K562 (cell line): ENCODE measurements around the gene GLYAT. TPM values are rescaled to one million over a fixed set of nuclear protein-coding genes. Genes with fewer than 3 reads are reported as not detected.

Experiments used
- COPS2 ChIP-seq: fragments of 450-650 bp; conservative IDR thresholded peaks from 2 replicates; pipeline ENCODE4 v1.6.1; 2016; ENCODE audit warnings: mild to moderate bottlenecking, moderate library complexity
- ESRRA ChIP-seq: fragments of 450-650 bp; IDR thresholded peaks from 2 replicates; pipeline ENCODE4 v1.6.1; 2014; ENCODE audit warnings: low read depth, mild to moderate bottlenecking, moderate library complexity, borderline replicate concordance
- GTF2E2 ChIP-seq: fragments of 200-800 bp; sonication (Bioruptor generic); IDR thresholded peaks from 2 replicates; pipeline ENCODE4 v1.6.1; 2016; ENCODE audit warnings: missing genetic modification characterization, missing compliant biosample characterization
- LEF1 ChIP-seq: fragments of 450-650 bp; IDR thresholded peaks from 2 replicates; pipeline ENCODE4 v1.6.1; 2016; ENCODE audit warnings: mild to moderate bottlenecking
- MEIS2 ChIP-seq: fragments of 450-650 bp; IDR thresholded peaks from 2 replicates; pipeline ENCODE4 v1.6.1; 2014; ENCODE audit warnings: mild to moderate bottlenecking; ENCODE audit not compliant: partially characterized antibody
- NCOR1 ChIP-seq: fragments of 450-650 bp; IDR thresholded peaks from 2 replicates; pipeline ENCODE4 v1.6.1; 2016; ENCODE audit warnings: mild to moderate bottlenecking, moderate library complexity
- PHB2 ChIP-seq: fragments of 450-650 bp; IDR thresholded peaks from 2 replicates; pipeline ENCODE4 v1.6.1; 2017; ENCODE audit warnings: low read depth
- POLR2B ChIP-seq: fragments of 450-650 bp; IDR thresholded peaks from 2 replicates; pipeline ENCODE4 v1.6.1; 2018; ENCODE audit warnings: low read depth; ENCODE audit not compliant: partially characterized antibody
- SMARCC2 ChIP-seq: fragments of 450-650 bp; IDR thresholded peaks from 2 replicates; pipeline ENCODE4 v1.6.1; 2017; ENCODE audit warnings: antibody characterized with exemption, moderate library complexity, mild to moderate bottlenecking, low read depth
- SRSF9 ChIP-seq: fragments of 200-400 bp; formaldehyde crosslinking; IDR thresholded peaks from 2 replicates; pipeline ENCODE4 v1.6.1; 2017; ENCODE audit warnings: low read depth, low read length, borderline replicate concordance
- TBL1XR1 ChIP-seq, 2 experiments: IDR thresholded peaks; 2 replicates each; pipeline ENCODE4 v1.6.1; 2012; ENCODE audit warnings: improper control_type of control experiment in 2 of 2, low read length in 2 of 2, mild to moderate bottlenecking in 1 of 2
- TEAD1 ChIP-seq, 2 experiments: fragments of 450-650 bp in 1 of 2; sonication (generic) in 1 of 2; formaldehyde crosslinking; IDR thresholded peaks; 2 replicates each; pipeline versions ENCODE4 v1.4.0 to v1.8.0; 2020 to 2022; ENCODE audit warnings: mild to moderate bottlenecking in 2 of 2, missing genetic modification reagents in 1 of 2
- TEAD2 ChIP-seq: fragments of 450-650 bp; IDR thresholded peaks from 2 replicates; pipeline ENCODE4 v1.6.1; 2016; ENCODE audit warnings: missing genetic modification characterization, control low read depth, missing compliant biosample characterization
- ZNF146 ChIP-seq: IDR thresholded peaks from one replicate; pipeline ENCODE4 v1.6.1; 2018; ENCODE audit warnings: missing compliant biosample characterization; ENCODE audit not compliant: unreplicated experiment
- ZNF644 ChIP-seq: fragments of 200-800 bp; sonication (Bioruptor generic); IDR thresholded peaks from 2 replicates; pipeline ENCODE4 v1.6.1; 2016; ENCODE audit warnings: low read depth, missing genetic modification characterization, missing compliant biosample characterization
- polyA plus RNA-seq, 8 experiments: library from polyadenylated mRNA; depleted of rRNA in 4 of 8; stranded (reverse) in 5 of 8; unstranded in 3 of 8; fragments of >200 nt; fragmentation: Nextera tagmentation in 2 of 8; fragmentation: Illumina TruSeq in 1 of 8; extraction: Ambion mirVana in 2 of 8; extraction: Trizol in 1 of 8; gene quantifications; 2 replicates each; pipeline versions ENCODE4 v1.2.1 to v1.2.3, GENCODE V29; 2011 to 2014; ENCODE audit warnings: inconsistent platforms in 1 of 8, missing spikeins in 1 of 8
- total RNA-seq, 7 experiments: library from RNA; depleted of rRNA in 6 of 7; stranded (reverse); fragments of >200 nt in 6 of 7; fragmentation: Illumina TruSeq in 2 of 7; extraction: Trizol in 2 of 7; gene quantifications; 2 replicates each; pipeline versions ENCODE4 v1.2.1 to v1.2.3, GENCODE V29; 2011 to 2021; ENCODE audit warnings: low replicate concordance in 1 of 7
- TF ChIP-seq, protein P1 (sequence below): sonication (generic); formaldehyde crosslinking; IDR thresholded peaks from 2 replicates; pipeline ENCODE4 v1.8.0; 2022; ENCODE audit warnings: missing genetic modification reagents, mild to moderate bottlenecking, borderline replicate concordance
- TF ChIP-seq, protein P2 (sequence below), 2 experiments: fragments of 150-350 bp in 1 of 2; IDR thresholded peaks; 2 replicates each; pipeline ENCODE4 v1.6.1; 2012 to 2016; ENCODE audit warnings: low read depth in 2 of 2, low read length in 2 of 2, mild to moderate bottlenecking in 1 of 2, moderate library complexity in 1 of 2
- TF ChIP-seq, protein P3 (sequence below): fragments of 450-650 bp; formaldehyde crosslinking; IDR thresholded peaks from 2 replicates; pipeline ENCODE4 v1.4.0; 2020; ENCODE audit warnings: mild to moderate bottlenecking, moderate library complexity
- TF ChIP-seq, protein P4 (sequence below): fragments of 450-650 bp; formaldehyde crosslinking; IDR thresholded peaks from 2 replicates; pipeline ENCODE4 v1.4.0; 2020; ENCODE audit warnings: mild to moderate bottlenecking, mixed read lengths

Gene GLYAT
- total and polyA plus RNA-seq, 9 of the 15 experiments (the other 6 are each of a cell fraction or from before 2014, with no cell fraction given) = not detected

DNA sequence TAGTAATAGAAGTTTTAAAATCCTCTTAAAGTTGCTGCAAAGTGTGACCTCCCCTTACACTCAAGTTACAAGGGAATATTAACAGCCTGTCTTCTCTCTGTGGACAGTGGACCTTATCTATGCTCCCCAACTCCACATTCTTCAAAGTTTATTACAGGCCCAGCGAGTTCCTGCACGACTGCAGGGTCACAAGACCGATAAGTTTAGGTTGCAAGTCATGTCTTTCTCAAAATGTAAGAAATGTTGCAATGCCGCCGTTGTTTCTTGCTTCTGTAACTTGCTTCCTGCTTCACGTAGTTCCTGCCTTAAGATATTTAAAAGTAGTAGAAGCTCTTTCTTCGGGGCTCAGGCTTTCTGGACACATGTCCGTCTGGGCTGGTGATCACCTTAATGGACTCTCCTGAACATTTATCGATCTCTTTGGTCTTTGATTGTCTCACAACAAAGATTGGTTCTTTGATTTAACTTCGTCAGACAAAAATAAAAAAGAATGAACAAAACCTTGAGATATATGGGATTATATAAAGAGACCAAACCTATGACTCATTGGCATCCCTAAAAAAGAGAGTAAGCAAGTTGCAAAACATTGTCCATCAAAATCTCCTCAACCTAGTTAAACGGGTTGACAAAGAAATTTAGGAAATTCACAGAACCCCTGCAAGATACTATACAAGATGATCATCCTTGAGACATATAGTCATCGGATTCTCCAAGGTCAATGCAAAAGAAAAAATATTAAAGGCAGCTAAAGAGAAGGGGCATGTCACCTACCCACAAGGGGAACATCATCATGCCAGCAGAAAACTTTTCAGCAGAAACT lies 45.4 kb upstream of the GLYAT start (continued):
- TF ChIP-seq TBL1XR1 (IDR thresholded peaks at IDR 0.05; ENCODE audit: low read length in 2 of 2) (peak in 1 of 2 experiments; percentile 92; a peak in 2 of 4 replicates), LEF1 (peak; percentile 96), GTF2E2 (no peak; the same call in none of the 2 replicates), POLR2B (no peak), COPS2 (no peak), TEAD1 (CRISPR knock-in tag; IDR thresholded peaks at IDR 0.05) (peak; percentile 92 to 93), MEIS2 (peak; percentile 90), ZNF146 (CRISPR knock-in tag) (no peak), ESRRA (no peak), NCOR1 (peak; percentile 92), ZNF644 (peak; percentile 89), PHB2 (peak; percentile 28; the same call in 1 of the 2 replicates), TEAD2 (peak; percentile 75; the same call in 1 of the 2 replicates), SRSF9 (no peak), SMARCC2 (peak; percentile 93)
- TF ChIP-seq, protein P1, sequence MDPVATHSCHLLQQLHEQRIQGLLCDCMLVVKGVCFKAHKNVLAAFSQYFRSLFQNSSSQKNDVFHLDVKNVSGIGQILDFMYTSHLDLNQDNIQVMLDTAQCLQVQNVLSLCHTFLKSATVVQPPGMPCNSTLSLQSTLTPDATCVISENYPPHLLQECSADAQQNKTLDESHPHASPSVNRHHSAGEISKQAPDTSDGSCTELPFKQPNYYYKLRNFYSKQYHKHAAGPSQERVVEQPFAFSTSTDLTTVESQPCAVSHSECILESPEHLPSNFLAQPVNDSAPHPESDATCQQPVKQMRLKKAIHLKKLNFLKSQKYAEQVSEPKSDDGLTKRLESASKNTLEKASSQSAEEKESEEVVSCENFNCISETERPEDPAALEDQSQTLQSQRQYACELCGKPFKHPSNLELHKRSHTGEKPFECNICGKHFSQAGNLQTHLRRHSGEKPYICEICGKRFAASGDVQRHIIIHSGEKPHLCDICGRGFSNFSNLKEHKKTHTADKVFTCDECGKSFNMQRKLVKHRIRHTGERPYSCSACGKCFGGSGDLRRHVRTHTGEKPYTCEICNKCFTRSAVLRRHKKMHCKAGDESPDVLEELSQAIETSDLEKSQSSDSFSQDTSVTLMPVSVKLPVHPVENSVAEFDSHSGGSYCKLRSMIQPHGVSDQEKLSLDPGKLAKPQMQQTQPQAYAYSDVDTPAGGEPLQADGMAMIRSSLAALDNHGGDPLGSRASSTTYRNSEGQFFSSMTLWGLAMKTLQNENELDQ (CRISPR knock-in tag) = no peak
- TF ChIP-seq, protein P2, sequence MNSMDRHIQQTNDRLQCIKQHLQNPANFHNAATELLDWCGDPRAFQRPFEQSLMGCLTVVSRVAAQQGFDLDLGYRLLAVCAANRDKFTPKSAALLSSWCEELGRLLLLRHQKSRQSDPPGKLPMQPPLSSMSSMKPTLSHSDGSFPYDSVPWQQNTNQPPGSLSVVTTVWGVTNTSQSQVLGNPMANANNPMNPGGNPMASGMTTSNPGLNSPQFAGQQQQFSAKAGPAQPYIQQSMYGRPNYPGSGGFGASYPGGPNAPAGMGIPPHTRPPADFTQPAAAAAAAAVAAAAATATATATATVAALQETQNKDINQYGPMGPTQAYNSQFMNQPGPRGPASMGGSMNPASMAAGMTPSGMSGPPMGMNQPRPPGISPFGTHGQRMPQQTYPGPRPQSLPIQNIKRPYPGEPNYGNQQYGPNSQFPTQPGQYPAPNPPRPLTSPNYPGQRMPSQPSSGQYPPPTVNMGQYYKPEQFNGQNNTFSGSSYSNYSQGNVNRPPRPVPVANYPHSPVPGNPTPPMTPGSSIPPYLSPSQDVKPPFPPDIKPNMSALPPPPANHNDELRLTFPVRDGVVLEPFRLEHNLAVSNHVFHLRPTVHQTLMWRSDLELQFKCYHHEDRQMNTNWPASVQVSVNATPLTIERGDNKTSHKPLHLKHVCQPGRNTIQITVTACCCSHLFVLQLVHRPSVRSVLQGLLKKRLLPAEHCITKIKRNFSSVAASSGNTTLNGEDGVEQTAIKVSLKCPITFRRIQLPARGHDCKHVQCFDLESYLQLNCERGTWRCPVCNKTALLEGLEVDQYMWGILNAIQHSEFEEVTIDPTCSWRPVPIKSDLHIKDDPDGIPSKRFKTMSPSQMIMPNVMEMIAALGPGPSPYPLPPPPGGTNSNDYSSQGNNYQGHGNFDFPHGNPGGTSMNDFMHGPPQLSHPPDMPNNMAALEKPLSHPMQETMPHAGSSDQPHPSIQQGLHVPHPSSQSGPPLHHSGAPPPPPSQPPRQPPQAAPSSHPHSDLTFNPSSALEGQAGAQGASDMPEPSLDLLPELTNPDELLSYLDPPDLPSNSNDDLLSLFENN (IDR thresholded peaks at IDR 0.05; ENCODE audit: low read depth in 2 of 2, low read length in 2 of 2) = peak in 1 of 2 experiments; percentile 86; a peak in 2 of 4 replicates
- TF ChIP-seq, protein P3, sequence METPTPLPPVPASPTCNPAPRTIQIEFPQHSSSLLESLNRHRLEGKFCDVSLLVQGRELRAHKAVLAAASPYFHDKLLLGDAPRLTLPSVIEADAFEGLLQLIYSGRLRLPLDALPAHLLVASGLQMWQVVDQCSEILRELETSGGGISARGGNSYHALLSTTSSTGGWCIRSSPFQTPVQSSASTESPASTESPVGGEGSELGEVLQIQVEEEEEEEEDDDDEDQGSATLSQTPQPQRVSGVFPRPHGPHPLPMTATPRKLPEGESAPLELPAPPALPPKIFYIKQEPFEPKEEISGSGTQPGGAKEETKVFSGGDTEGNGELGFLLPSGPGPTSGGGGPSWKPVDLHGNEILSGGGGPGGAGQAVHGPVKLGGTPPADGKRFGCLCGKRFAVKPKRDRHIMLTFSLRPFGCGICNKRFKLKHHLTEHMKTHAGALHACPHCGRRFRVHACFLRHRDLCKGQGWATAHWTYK (CRISPR knock-in tag) = 0 out of 2 replicates have a peak, but pooled peaks have one; percentile 72
- TF ChIP-seq, protein P4, sequence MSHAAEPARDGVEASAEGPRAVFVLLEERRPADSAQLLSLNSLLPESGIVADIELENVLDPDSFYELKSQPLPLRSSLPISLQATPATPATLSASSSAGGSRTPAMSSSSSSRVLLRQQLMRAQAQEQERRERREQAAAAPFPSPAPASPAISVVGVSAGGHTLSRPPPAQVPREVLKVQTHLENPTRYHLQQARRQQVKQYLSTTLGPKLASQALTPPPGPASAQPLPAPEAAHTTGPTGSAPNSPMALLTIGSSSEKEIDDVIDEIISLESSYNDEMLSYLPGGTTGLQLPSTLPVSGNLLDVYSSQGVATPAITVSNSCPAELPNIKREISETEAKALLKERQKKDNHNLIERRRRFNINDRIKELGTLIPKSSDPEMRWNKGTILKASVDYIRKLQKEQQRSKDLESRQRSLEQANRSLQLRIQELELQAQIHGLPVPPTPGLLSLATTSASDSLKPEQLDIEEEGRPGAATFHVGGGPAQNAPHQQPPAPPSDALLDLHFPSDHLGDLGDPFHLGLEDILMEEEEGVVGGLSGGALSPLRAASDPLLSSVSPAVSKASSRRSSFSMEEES (CRISPR knock-in tag) = peak; percentile 64
